Large intestine (tissue), 3 donors: ENCODE data around the gene FGF1. TPM values are rescaled to one million over a fixed set of nuclear protein-coding genes. Genes with fewer than 3 reads are reported as not detected.

ENCODE experiments used
- DNase-seq, 2 donors: peaks; one replicate each; pipeline versions ENCODE4 v3.0.0 to v3.0.0-alpha.2; 2013
- H3K27ac ChIP-seq: one replicate; pipeline ENCODE4 v1.5.1; 2013; ENCODE audit warnings: low read length
- H3K27me3 ChIP-seq: 2 replicates; pipeline ENCODE4 v1.6.1; 2013; ENCODE audit warnings: low read length; ENCODE audit not compliant: control insufficient read depth, insufficient read depth
- H3K36me3 ChIP-seq: 2 replicates; pipeline ENCODE4 v1.6.1; 2013; ENCODE audit warnings: low read length; ENCODE audit not compliant: control insufficient read depth, insufficient read depth
- H3K4me1 ChIP-seq: one replicate; pipeline ENCODE4 v1.6.1; 2013; ENCODE audit warnings: low read length; ENCODE audit not compliant: control insufficient read depth, insufficient read depth
- H3K4me3 ChIP-seq: one replicate; pipeline ENCODE4 v1.5.1; 2013; ENCODE audit warnings: low read length
- H3K9me3 ChIP-seq: one replicate; pipeline ENCODE4 v1.6.1; 2013; ENCODE audit warnings: mild to moderate bottlenecking, low read depth, low read length, moderate library complexity; ENCODE audit not compliant: control insufficient read depth
- WGBS: methylation state at CpG from one replicate; pipeline ENCODE4 v1.1.5; 2013; ENCODE audit warnings: low lambda C conversion rate; ENCODE audit not compliant: insufficient coverage; 5-methylcytosine and 5-hydroxymethylcytosine counted together
- polyA plus RNA-seq: library from polyadenylated mRNA; unstranded; fragments of 120-200 nt; gene quantifications from one replicate; pipeline ENCODE4 v1.2.1, GENCODE V29; 2013

The FGF1 gene
- polyA plus RNA-seq, 1 donor, result 9.7 TPM

- H3K27ac ChIP-seq, result no peak overlapping the region
- H3K36me3 ChIP-seq, result no peaks in the 10 kb centered on the region
- 100% methylated on average over 1 of the region's 11 CpGs for WGBS
- DNase-seq, result peak in 1 of 2 donors; percentile 42
- H3K4me1 ChIP-seq, result peaks cover 5% of the 10 kb centered on the region
- H3K27me3 ChIP-seq, result no peaks in the 10 kb centered on the region
- H3K9me3 ChIP-seq, result no peaks in the 10 kb centered on the region
- no peak overlapping the region for H3K4me3 ChIP-seq
These were observed 31.8 kb upstream of the FGF1 start for GRCh38 chr5:142717582-142718215.

GRCh38 chr5:142716963-142717362 lies 31.1 kb upstream of the FGF1 start:
- Histone ChIP-seq H3K4me1 (peaks cover 5% of the 10 kb centered on the region), H3K27me3 (no peaks in the 10 kb centered on the region), H3K27ac (no peak overlapping the region)

GRCh38 chr5:142715291-142715690 lies 29.4 kb upstream of the FGF1 start:
- H3K27ac ChIP-seq, result no peak overlapping the region
- H3K4me3 ChIP-seq, result no peak overlapping the region
- no peaks in the 10 kb centered on the region for H3K27me3 ChIP-seq
- no CpG with 5 or more reads among the region's 3 CpGs for WGBS
- H3K4me1 ChIP-seq, result no peaks in the 10 kb centered on the region
- no peaks in the 10 kb centered on the region for H3K36me3 ChIP-seq
- no peaks in the 10 kb centered on the region for H3K9me3 ChIP-seq
- no peak for DNase-seq

More at GRCh38 chr5:142716963-142717362, 31.1 kb upstream of the FGF1 start:
- WGBS, result no CpG with 5 or more reads among the region's 6 CpGs
- H3K36me3 ChIP-seq, result no peaks in the 10 kb centered on the region
- no peaks in the 10 kb centered on the region for H3K9me3 ChIP-seq
- DNase-seq, result peak in 1 of 2 donors; percentile 28
- no peak overlapping the region for H3K4me3 ChIP-seq

- no peaks in the 10 kb centered on the region for H3K9me3 ChIP-seq
- H3K4me1 ChIP-seq, result no peaks in the 10 kb centered on the region
- no CpG with 5 or more reads among the region's 29 CpGs for WGBS
- H3K4me3 ChIP-seq, result peak overlapping the region; percentile 57
- H3K36me3 ChIP-seq, result no peaks in the 10 kb centered on the region
- DNase-seq, result peak; percentile 84 to 92
- no peaks in the 10 kb centered on the region for H3K27me3 ChIP-seq
- peak overlapping the region; percentile 66 for H3K27ac ChIP-seq
These were observed 27.3 kb upstream of the FGF1 start for GRCh38 chr5:142713121-142713706.

GRCh38 chr5:142703153-142703552 lies 17.3 kb upstream of the FGF1 start:
- Histone ChIP-seq H3K4me3 (no peak overlapping the region), H3K36me3 (no peaks in the 10 kb centered on the region), H3K4me1 (peaks cover 5% of the 10 kb centered on the region), H3K27ac (no peak overlapping the region), H3K9me3 (no peaks in the 10 kb centered on the region), H3K27me3 (peaks cover 6% of the 10 kb centered on the region)
- WGBS, result no CpG with 5 or more reads among the region's 3 CpGs
- DNase-seq, result no peak

- no peak for DNase-seq
- no peak overlapping the region for H3K27ac ChIP-seq
- H3K27me3 ChIP-seq, result peaks cover 6% of the 10 kb centered on the region
- no peaks in the 10 kb centered on the region for H3K36me3 ChIP-seq
- WGBS, result no CpG with 5 or more reads among the region's 3 CpGs
- H3K4me1 ChIP-seq, result peaks cover 5% of the 10 kb centered on the region
- H3K9me3 ChIP-seq, result no peaks in the 10 kb centered on the region
- H3K4me3 ChIP-seq, result no peak overlapping the region
These were observed 15.9 kb upstream of the FGF1 start for GRCh38 chr5:142701673-142702311.

GRCh38 chr5:142700566-142700965 lies 14.7 kb upstream of the FGF1 start:
- WGBS, result 100% methylated on average over 1 of the region's 7 CpGs
- H3K27me3 ChIP-seq, result peaks cover 3% of the 10 kb centered on the region
- DNase-seq, result no peak
- no peaks in the 10 kb centered on the region for H3K9me3 ChIP-seq
- H3K4me1 ChIP-seq, result peaks cover 5% of the 10 kb centered on the region
- H3K36me3 ChIP-seq, result no peaks in the 10 kb centered on the region
- no peak overlapping the region for H3K27ac ChIP-seq
- no peak overlapping the region for H3K4me3 ChIP-seq

- H3K9me3 ChIP-seq, result no peaks in the 10 kb centered on the region
- H3K27ac ChIP-seq, result no peak overlapping the region
- peaks cover 8% of the 10 kb centered on the region for H3K4me1 ChIP-seq
- peak; percentile 69 to 75 for DNase-seq
- no peak overlapping the region for H3K4me3 ChIP-seq
- WGBS, result 0% methylated on average over 1 of the region's 3 CpGs
- H3K27me3 ChIP-seq, result peaks cover 3% of the 10 kb centered on the region
- no peaks in the 10 kb centered on the region for H3K36me3 ChIP-seq
These were observed 13.4 kb upstream of the FGF1 start for GRCh38 chr5:142699184-142699720.

- peaks cover 8% of the 10 kb centered on the region for H3K4me1 ChIP-seq
- no CpG with 5 or more reads among the region's 9 CpGs for WGBS
- no peak overlapping the region for H3K4me3 ChIP-seq
- H3K36me3 ChIP-seq, result no peaks in the 10 kb centered on the region
- no peaks in the 10 kb centered on the region for H3K9me3 ChIP-seq
- H3K27ac ChIP-seq, result no peak overlapping the region
- peaks cover 3% of the 10 kb centered on the region for H3K27me3 ChIP-seq
- DNase-seq, result no peak
These were observed 12.7 kb upstream of the FGF1 start for GRCh38 chr5:142698447-142699183.
